Lower lobe of right lung (tissue), 2 donors: ENCODE results near the gene COL11A2. TPM values are rescaled to one million over a fixed set of nuclear protein-coding genes. Genes with fewer than 3 reads are reported as not detected.

Source experiments
- ATAC-seq, 2 donors: fragments of 200-7000 bp; cut with Tn5 transposase; one replicate each; pipeline ENCODE4 v1.9.1; 2020 to 2022; ENCODE audit warnings: mild to moderate bottlenecking in 2 of 2, moderate library complexity in 2 of 2
- DNase-seq: peaks from one replicate; pipeline ENCODE4 v3.0.0-alpha.2; 2020
- H3K27ac ChIP-seq: fragments of 200-600 bp; one replicate; pipeline ENCODE4 v1.8.0; 2022
- H3K27me3 ChIP-seq: fragments of 200-600 bp; one replicate; pipeline ENCODE4 v1.8.0; 2022; ENCODE audit warnings: low read depth
- H3K36me3 ChIP-seq: fragments of 200-600 bp; one replicate; pipeline ENCODE4 v1.8.0; 2022; ENCODE audit warnings: mild to moderate bottlenecking
- H3K4me1 ChIP-seq: fragments of 200-600 bp; one replicate; pipeline ENCODE4 v1.8.0; 2022
- H3K4me3 ChIP-seq: fragments of 200-600 bp; one replicate; pipeline ENCODE4 v1.8.0; 2022; ENCODE audit warnings: mild to moderate bottlenecking
- H3K9me3 ChIP-seq: fragments of 200-600 bp; one replicate; pipeline ENCODE4 v1.8.0; 2022
- CTCF ChIP-seq: fragments of 200-600 bp; IDR thresholded peaks from one replicate; pipeline ENCODE4 v1.8.0; 2022; ENCODE audit warnings: antibody characterized with exemption, mild to moderate bottlenecking
- intact Hi-C: fragments of 100-400 bp; cut with DNase I; formaldehyde crosslinking; loops from one replicate; pipeline ENCODE4 v1.11.0; 2022
- total RNA-seq: library from RNA; stranded (reverse); fragmentation: NEBNext Ultra II Directional; extraction: Animal tissue kit (Norgen Biotek cat#: 25700); gene quantifications from one replicate; pipeline ENCODE4 v1.2.1, GENCODE V29; 2021
- donor health status: DM: no; HTN: yes; CAD: no; lungs with severe emphysema.

The COL11A2 gene
- total RNA-seq, 1 donor from 2014 or later, result 0.77 TPM

DNA sequence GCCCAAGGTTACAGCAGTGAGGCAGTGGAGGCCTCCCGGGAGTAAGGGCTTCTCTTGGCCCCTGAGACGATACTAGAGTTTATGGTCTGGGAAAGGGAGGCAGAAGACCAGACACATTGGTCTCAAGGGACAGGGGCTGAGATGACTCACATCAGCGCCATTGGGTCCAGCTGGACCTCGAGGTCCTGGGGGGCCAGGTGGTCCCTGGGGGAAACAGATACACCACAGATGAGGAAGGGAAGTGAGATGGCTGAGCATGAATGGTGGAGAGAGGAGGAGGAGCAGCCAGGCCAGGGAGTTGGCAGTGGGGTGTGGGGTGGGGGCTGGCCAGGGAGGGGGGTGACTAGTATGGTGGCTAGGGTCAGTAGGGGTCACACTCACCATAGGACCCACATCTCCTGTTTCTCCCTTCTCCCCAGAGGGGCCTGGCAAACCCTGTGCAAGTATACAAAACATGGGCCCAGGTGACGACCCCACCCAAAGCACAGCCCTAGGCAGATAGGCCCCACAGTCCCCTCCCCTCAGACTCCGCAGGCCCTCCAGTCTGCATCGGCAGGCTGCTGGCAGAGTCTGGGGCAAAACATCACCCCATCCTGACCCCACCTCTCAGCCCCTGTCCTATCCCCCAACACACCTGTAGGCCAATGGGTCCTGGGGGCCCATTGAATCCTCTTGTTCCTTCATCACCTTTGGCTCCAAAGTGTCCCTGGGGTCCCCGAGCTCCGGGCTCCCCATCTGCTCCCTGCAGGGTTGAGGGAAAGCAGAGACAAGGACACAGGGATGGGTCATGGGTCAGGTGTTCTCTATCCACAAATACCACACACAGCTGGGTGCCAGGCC is 21.9 kb downstream of the COL11A2 start:
- Histone ChIP-seq H3K9me3 (no peaks in the 10 kb centered on the region), H3K4me1 (no peaks in the 10 kb centered on the region), H3K4me3 (no peak overlapping the region), H3K36me3 (no peaks in the 10 kb centered on the region), H3K27ac (no peak overlapping the region), H3K27me3 (no peaks in the 10 kb centered on the region)
- no peak for TF ChIP-seq CTCF
- intact Hi-C loops, result no loop called here
- DNase-seq (no peak), ATAC-seq (no peak)

GRCh38 chr6:33169291-33170175 is 22.7 kb downstream of the COL11A2 start:
- Histone ChIP-seq H3K27ac (no peak overlapping the region), H3K4me3 (no peak overlapping the region), H3K27me3 (no peaks in the 10 kb centered on the region), H3K36me3 (no peaks in the 10 kb centered on the region), H3K4me1 (no peaks in the 10 kb centered on the region), H3K9me3 (no peaks in the 10 kb centered on the region)
- DNase-seq (no peak), ATAC-seq (no peak)
- TF ChIP-seq CTCF, result no peak
- intact Hi-C loops, result no loop called here

DNA sequence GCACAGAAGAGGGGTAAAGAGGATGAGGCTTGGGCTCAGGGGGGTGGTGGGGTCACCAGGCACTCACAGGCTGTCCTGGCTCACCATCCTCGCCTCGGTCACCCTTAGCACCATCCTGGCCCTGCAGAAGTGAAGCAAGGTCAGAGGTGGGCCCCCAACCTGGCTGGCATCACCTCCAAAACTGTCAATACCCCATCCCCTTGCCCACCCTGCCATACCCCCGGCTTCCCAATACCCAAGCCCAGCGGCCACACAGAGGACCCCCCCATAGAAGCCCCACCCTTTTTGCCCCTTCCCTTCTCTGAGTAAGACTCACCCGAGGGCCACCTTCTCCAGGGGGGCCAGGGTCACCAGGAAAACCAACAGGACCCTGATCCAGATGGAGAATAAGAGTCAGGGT is 23.6 kb downstream of the COL11A2 start:
- Histone ChIP-seq H3K4me1 (no peaks in the 10 kb centered on the region), H3K27me3 (no peaks in the 10 kb centered on the region), H3K4me3 (no peak overlapping the region), H3K9me3 (no peaks in the 10 kb centered on the region), H3K27ac (no peak overlapping the region), H3K36me3 (no peaks in the 10 kb centered on the region)
- DNase-seq, result no peak
- intact Hi-C loops, result no loop called here
- TF ChIP-seq CTCF, result no peak
- ATAC-seq, result no peak

DNA sequence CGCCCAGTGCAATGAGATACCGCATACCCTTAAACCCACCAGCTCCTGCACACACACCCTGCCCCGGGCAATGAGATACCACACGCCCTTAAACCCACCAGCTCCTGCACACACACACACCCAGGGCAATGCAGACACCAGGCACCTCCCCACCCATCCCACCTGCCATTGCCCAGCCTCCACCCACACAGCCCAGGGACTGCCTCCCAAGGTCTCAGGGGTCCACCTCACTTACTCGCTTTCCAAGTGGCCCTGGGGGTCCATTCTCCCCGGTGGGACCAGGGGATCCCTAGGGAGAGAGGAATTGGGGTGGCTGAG is 24.0 kb downstream of the COL11A2 start:
- H3K27ac ChIP-seq, result no peak overlapping the region

More for the DNA sequence above, 24.0 kb downstream of the COL11A2 start:
- no peak for DNase-seq
- Histone ChIP-seq H3K36me3 (no peaks in the 10 kb centered on the region), H3K27me3 (no peaks in the 10 kb centered on the region), H3K4me3 (no peak overlapping the region), H3K4me1 (no peaks in the 10 kb centered on the region), H3K9me3 (no peaks in the 10 kb centered on the region)
- TF ChIP-seq CTCF, result no peak
- ATAC-seq, result no peak
- intact Hi-C loops, result no loop called here
